WTC11 (cell line): ENCODE data around the gene SYN1. TPM values are rescaled to one million over a fixed set of nuclear protein-coding genes. Genes with fewer than 3 reads are reported as not detected.

Experiments
- ATAC-seq: fragments of 200-7000 bp; cut with Tn5 transposase; 2 replicates; pipeline ENCODE4 v1.10.0; 2021; ENCODE audit warnings: mild to moderate bottlenecking, moderate library complexity
- CTCF ChIA-PET: fragments of 300-600 bp; sonication (Branson Sonifier 250); formaldehyde crosslinking; loops from one replicate; lab custom pipeline; 2021; ENCODE audit warnings: antibody characterized with exemption; lab: Charles Lee
- POLR2A ChIA-PET: fragments of 350-600 bp; sonication (Branson Sonifier 250); formaldehyde crosslinking; loops from one replicate; lab custom pipeline; 2021; ENCODE audit warnings: antibody characterized with exemption; lab: Charles Lee
- DNase-seq: peaks from one replicate; pipeline ENCODE4 v3.0.0; 2021; ENCODE audit warnings: low spot score
- H3K27ac Mint-ChIP-seq: 2 replicates; pipeline ENCODE4 v1.8.0; 2021; ENCODE audit warnings: mixed read lengths
- H3K27me3 Mint-ChIP-seq: 2 replicates; pipeline ENCODE4 v1.8.0; 2021; ENCODE audit warnings: low read depth, mild to moderate bottlenecking, moderate library complexity, mixed read lengths
- H3K36me3 Mint-ChIP-seq: 2 replicates; pipeline ENCODE4 v1.8.0; 2021; ENCODE audit warnings: mixed read lengths
- H3K4me1 Mint-ChIP-seq: 2 replicates; pipeline ENCODE4 v1.8.0; 2022; ENCODE audit warnings: mixed read lengths
- H3K4me3 Mint-ChIP-seq: 2 replicates; pipeline ENCODE4 v1.8.0; 2021; ENCODE audit warnings: mild to moderate bottlenecking, moderate library complexity, mixed read lengths
- H3K9me3 Mint-ChIP-seq: 2 replicates; pipeline ENCODE4 v1.8.0; 2021; ENCODE audit warnings: mixed read lengths
- AFF4 ChIP-seq: sonication (generic); formaldehyde crosslinking; IDR thresholded peaks from 2 replicates; pipeline ENCODE4 v1.8.1; 2023; ENCODE audit warnings: mild to moderate bottlenecking, missing genetic modification reagents, borderline replicate concordance
- ARID4B ChIP-seq: sonication (generic); formaldehyde crosslinking; IDR thresholded peaks from 2 replicates; pipeline ENCODE4 v1.8.0; 2023; ENCODE audit warnings: missing genetic modification reagents, mild to moderate bottlenecking, borderline replicate concordance
- CBFB ChIP-seq: sonication (generic); formaldehyde crosslinking; IDR thresholded peaks from 2 replicates; pipeline ENCODE4 v1.8.1; 2022; ENCODE audit warnings: mild to moderate bottlenecking, low read depth, missing genetic modification reagents
- CREB1 ChIP-seq: sonication (generic); formaldehyde crosslinking; IDR thresholded peaks from 2 replicates; pipeline ENCODE4 v1.8.0; 2023; ENCODE audit warnings: mild to moderate bottlenecking, missing genetic modification reagents
- E2F1 ChIP-seq: sonication (generic); formaldehyde crosslinking; IDR thresholded peaks from 2 replicates; pipeline ENCODE4 v1.8.0; 2022; ENCODE audit warnings: mild to moderate bottlenecking, missing genetic modification reagents
- ESRRA ChIP-seq: sonication (generic); formaldehyde crosslinking; IDR thresholded peaks from 2 replicates; pipeline ENCODE4 v1.8.1; 2022; ENCODE audit warnings: mild to moderate bottlenecking, missing genetic modification reagents, borderline replicate concordance
- GABPB1 ChIP-seq: sonication (generic); formaldehyde crosslinking; IDR thresholded peaks from 2 replicates; pipeline ENCODE4 v1.8.1; 2023; ENCODE audit warnings: mild to moderate bottlenecking, missing genetic modification reagents
- GRHL2 ChIP-seq: fragments of 250-450 bp; sonication (Bioruptor Pico); IDR thresholded peaks from 2 replicates; pipeline ENCODE4 v1.8.0; 2022; ENCODE audit warnings: mild to moderate bottlenecking, moderate library complexity; ENCODE audit not compliant: insufficient replicate concordance, severe bottlenecking
- MXD4 ChIP-seq: fragments of 250-450 bp; sonication (Bioruptor Pico); IDR thresholded peaks from 2 replicates; pipeline ENCODE4 v1.8.0; 2021; ENCODE audit warnings: mild to moderate bottlenecking, moderate library complexity, borderline replicate concordance
- RELA ChIP-seq: sonication (generic); formaldehyde crosslinking; IDR thresholded peaks from 2 replicates; pipeline ENCODE4 v1.8.1; 2022; ENCODE audit warnings: missing genetic modification reagents, mild to moderate bottlenecking, borderline replicate concordance
- ZNF121 ChIP-seq: sonication (generic); formaldehyde crosslinking; IDR thresholded peaks from 2 replicates; pipeline ENCODE4 v1.8.0; 2023; ENCODE audit warnings: missing genetic modification reagents
- ZNF219 ChIP-seq: sonication (generic); formaldehyde crosslinking; IDR thresholded peaks from 2 replicates; pipeline ENCODE4 v1.8.0; 2023; ENCODE audit warnings: missing genetic modification reagents, mild to moderate bottlenecking, borderline replicate concordance
- ZNF232 ChIP-seq: sonication (generic); formaldehyde crosslinking; IDR thresholded peaks from 2 replicates; pipeline ENCODE4 v1.8.0; 2022; ENCODE audit warnings: mild to moderate bottlenecking, missing genetic modification reagents
- ZNF281 ChIP-seq: sonication (generic); formaldehyde crosslinking; IDR thresholded peaks from 2 replicates; pipeline ENCODE4 v1.8.0; 2023; ENCODE audit warnings: mild to moderate bottlenecking, missing genetic modification reagents
- ZNF396 ChIP-seq: fragments of 250-450 bp; sonication (Bioruptor Pico); IDR thresholded peaks from 2 replicates; pipeline ENCODE4 v1.8.0; 2021; ENCODE audit warnings: mild to moderate bottlenecking, moderate library complexity, borderline replicate concordance
- ZNF416 ChIP-seq: fragments of 250-450 bp; sonication (Bioruptor Pico); IDR thresholded peaks from 2 replicates; pipeline ENCODE4 v1.9.0; 2021; ENCODE audit warnings: mild to moderate bottlenecking, inconsistent platforms
- ZNF512 ChIP-seq: sonication (generic); formaldehyde crosslinking; IDR thresholded peaks from 2 replicates; pipeline ENCODE4 v1.8.1; 2022; ENCODE audit warnings: missing genetic modification reagents, borderline replicate concordance
- ZSCAN18 ChIP-seq: fragments of 250-450 bp; sonication (Bioruptor Pico); IDR thresholded peaks from 2 replicates; pipeline ENCODE4 v2.1.2; 2022; ENCODE audit warnings: mild to moderate bottlenecking, moderate library complexity
- total RNA-seq: library from RNA; stranded (reverse); gene quantifications from 3 replicates; pipeline ENCODE4 v1.2.3, GENCODE V29; 2021

SYN1 gene
- total RNA-seq, 1 experiment from 2014 or later = 7.1 TPM

- no peak for TF ChIP-seq ZNF281 (CRISPR knock-in tag)
These were observed 22.4 kb downstream of the SYN1 start (continued) for GRCh38 chrX:47597222-47597621.

GRCh38 chrX:47596256-47596655, 23.4 kb downstream of the SYN1 start:
- Mint-ChIP-seq H3K4me1 (peaks cover 9% of the 10 kb centered on the region), H3K9me3 (peaks cover 4% of the 10 kb centered on the region; the same call in 1 of the 2 replicates), H3K36me3 (peaks cover 4% of the 10 kb centered on the region; the same call in 1 of the 2 replicates), H3K27me3 (no peaks in the 10 kb centered on the region), H3K27ac (no peak overlapping the region), H3K4me3 (no peak overlapping the region)
- DNase-seq (no peak), ATAC-seq (no peak)
- TF ChIP-seq ZNF232 (CRISPR knock-in tag) (no peak), ZSCAN18 (CRISPR knock-in tag) (no peak), ZNF416 (no peak), CBFB (CRISPR knock-in tag) (no peak), ZNF219 (CRISPR knock-in tag) (no peak), CREB1 (CRISPR knock-in tag) (no peak), ESRRA (no peak), ZNF396 (CRISPR knock-in tag) (no peak), ZNF121 (CRISPR knock-in tag) (no peak), GABPB1 (CRISPR knock-in tag) (no peak), RELA (CRISPR knock-in tag) (no peak), E2F1 (no peak), ZNF512 (no peak), AFF4 (CRISPR knock-in tag) (no peak), ARID4B (CRISPR knock-in tag) (no peak), GRHL2 (CRISPR knock-in tag) (no peak), MXD4 (CRISPR knock-in tag) (no peak)
- CTCF ChIA-PET = interaction anchor here (1.0 to 1.2 kb wide), 2 partner anchors 11 to 14 kb away, joined by 3 to 4 read pairs; partner anchors contain the start of gene TIMP1
- POLR2A ChIA-PET = interaction anchor here (0.9 kb wide), 1 partner anchor 23 kb away, joined by 3 read pairs; no protein-coding TSS in a partner anchor
